ENCODE measurements around the gene AURKA. TPM values are rescaled to one million over a fixed set of nuclear protein-coding genes. Genes with fewer than 3 reads are reported as not detected.
A peak's percentile ranks its signal among the peaks of the same experiment; 100 is the strongest.

Gene AURKA
- total RNA-seq: 8.8 TPM

DNA sequence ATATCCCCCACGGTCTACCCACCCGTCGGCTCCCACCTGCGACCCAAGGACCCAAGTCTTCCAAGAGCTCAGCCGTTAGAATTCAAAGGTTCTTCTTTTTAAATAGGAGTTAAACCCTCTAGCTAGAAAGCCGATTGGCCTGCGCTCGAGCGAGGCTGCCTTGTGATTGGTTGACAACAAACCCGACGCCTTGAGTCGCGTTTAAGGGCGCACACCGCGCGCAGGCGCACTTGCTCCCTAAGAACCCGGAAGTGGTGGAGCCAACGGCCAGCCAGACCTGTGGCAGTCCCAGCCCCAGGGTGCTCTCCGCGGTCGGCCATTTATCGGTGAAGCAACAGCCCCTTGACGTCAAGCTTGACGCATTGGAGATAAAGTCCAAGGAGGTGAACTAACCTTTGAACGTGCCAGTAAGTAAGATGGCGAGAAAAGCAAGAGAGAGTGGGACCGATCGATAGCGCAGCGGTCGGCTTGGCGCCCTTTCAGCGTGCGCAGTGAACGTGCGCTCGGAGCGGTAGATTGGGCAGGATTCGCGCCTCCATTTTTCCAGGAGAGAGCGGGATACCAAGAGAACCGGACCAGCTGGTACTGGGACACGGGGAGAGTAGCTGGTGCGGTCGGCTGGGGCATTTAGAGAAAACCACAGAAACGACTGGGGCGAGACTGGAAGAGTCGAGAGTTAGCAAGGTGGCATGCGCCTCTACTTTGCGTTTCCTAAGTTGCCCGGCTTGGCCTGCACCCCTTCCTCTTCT, at the start of gene AURKA, which contains the start of gene CSTF1:
TSS of gene AURKA (minus strand) at position 84 of the 749 bp plus-strand sequence. CDS start 4,018 bp downstream, outside the sequence.
TSS of gene CSTF1 (plus strand) at position 514 of the 749 bp plus-strand sequence. CDS start 2,908 bp downstream, outside the sequence.
- peak; percentile 100 for DNase-seq

DNA sequence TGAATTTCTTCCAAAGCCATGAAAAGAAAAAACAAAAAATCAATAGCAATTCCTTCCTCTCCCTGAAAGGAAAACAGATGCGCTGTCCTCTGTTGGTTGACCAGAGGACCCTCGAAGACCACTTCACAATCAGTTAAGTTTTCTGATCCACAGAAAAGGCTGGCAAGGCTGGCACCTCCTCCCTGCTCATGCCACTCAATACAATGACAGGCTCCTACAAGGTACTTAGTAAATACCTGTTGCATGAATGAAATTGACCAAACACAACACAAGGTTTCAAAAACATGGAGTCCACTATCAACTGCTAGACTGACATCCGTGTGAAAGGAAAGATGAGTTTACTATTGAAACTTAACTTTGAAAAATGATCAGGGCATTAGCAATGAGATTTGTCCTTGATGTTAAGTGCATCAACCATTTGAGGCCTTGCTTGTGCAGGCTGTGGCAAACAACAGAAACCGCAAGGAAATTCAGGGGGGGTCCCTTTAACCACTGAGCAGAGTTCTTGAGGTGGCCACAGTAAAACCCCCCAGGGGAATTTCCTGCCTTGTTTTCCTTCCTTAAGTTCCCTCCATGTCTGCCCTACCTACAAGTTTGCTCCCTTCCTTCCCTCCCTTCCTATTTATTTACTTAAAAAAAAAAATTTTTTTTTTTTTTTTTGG, 48.5 kb upstream of the AURKA start:
- DNase-seq: no peak

DNA sequence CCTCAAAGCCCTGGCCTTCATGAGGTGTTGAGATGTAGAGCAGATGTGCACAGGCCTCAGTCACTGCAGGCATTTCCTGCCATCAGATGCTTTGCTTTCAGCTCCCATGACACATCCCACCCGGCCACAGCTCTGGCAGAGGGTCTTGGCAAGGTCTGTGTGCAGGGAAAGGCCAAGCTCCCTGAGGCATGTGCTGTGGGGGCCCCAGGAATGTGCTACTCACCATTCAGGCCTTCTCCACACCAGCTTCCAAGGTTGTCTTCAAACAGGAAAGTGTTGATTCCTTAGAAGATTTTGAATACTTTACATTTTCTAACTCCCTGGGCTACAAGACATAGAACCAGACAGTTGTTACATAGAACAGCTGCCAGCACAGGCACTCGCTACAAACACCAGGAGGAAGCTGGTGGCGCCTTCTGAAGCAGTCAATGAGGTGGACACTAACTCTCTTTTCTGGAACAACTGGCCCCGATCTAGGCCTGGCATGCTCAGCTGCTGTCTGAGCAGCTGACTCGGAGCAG, 47.8 kb upstream of the AURKA start:
- DNase-seq: peak; percentile 94

DNA sequence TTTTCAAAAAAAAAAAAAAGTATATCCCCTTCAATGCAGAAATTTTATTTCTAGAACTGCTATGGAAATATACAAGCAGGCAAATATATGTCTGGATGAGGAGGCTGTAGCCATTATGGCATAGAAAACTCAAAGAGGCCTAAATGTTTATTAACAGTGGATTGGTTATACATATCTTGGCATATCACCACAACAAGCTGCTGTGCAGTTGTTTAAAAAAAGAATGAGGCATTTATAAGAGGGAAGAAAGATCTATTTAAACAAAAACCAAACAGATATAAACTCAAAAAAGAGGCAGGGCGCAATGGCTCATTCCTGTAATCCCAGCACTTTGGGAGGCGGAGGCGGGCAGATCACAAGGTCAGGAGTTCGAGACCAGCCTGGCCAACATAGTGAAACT, 46.3 kb upstream of the AURKA start:
- no peak for DNase-seq

DNA sequence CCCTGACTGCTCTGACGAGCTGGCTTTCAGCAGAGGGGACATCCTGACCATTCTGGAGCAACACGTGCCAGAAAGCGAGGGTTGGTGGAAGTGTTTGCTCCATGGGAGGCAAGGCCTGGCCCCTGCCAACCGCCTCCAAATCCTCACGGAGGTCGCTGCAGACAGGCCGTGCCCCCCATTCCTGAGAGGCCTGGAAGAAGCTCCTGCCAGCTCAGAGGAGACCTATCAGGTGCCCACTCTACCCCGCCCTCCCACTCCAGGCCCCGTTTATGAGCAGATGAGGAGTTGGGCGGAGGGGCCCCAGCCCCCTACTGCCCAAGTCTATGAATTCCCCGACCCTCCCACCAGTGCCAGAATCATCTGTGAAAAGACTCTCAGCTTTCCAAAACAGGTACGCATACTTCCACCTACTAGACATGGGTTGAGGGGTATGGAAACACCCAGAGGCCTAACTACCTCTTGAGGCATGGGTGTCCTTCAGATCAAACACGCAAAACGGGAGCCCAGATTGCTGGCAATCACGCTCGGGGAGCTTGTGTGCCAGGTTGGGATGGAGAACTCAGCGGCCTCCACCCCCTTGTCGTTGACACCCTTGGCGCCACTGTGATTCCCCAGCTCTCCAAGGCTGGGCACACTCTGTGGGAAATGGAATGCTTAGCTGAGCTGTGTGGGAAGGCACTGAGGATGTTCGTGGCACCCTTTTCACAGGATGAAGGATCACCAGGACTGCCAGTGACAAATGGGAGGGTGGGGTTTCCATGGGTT, 45.4 kb upstream of the AURKA start:
- DNase-seq: no peak

DNA sequence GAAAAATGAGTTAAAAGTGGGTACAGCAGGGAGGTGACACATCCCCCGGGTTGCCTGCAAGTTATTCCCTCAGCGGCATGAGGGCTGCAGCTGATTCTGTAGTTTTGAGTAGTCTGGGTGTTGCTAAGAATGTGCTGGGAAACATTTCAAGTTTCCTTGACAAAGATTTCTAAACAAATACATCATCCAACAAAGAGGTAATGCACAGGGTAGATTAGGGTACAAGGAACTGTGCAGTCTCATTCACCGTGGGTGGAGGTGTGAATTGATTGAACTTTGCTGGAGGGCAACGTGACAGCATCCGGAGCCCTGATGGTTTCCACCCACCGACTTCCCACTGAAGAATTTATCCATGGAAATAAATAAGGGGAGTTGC, 41.9 kb upstream of the AURKA start:
- DNase-seq: peak; percentile 60

DNA sequence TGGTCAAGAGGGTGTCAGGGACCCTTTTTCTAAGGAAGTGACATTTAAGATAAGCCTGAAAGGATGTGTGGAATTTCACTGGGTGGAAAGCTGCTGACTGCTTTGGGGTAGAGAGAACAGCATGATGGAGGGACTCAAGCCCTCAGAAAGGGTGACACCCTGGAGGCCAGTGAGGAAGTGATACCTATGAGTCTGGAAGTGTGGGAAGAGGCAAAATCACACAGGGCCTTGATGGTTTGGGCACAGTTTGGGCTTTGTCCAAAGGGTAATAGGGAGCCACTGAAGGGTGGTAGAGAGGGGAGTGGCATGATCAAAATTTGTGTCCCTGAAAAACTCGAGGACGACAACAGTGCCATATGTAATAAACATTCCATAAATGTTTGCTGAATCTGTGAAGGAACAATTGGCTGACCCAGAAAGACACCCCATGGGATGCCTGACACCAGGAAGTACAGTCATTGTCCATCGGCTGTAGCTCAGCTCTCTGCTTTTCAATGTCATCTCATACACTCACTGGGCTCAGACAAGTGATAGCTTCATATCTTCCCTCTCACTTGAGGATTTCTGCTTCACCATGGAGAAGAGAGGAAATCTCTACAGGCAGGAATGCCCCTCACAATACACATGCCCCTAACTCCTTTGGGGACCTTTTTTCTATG, 41.3 kb upstream of the AURKA start:
- DNase-seq: no peak

DNA sequence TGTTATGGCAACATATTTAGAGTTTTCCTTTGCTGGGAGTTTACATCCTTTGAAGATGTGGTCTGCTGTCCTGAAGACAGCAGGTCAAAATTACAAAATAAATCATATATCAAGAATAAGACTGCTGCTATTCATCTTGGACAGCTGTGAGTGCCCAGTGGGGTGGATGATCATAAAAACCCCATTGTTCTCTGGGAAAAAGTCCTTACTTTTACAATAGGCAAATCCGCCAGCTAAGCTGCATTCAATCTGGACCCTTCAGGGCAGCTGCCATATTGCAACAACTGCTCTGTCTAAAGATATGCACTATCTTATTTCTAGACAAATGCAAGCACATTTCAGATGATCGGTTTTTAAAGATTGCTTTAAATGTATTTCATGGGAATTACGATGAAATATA, 39.5 kb upstream of the AURKA start:
- DNase-seq: peak; percentile 67

DNA sequence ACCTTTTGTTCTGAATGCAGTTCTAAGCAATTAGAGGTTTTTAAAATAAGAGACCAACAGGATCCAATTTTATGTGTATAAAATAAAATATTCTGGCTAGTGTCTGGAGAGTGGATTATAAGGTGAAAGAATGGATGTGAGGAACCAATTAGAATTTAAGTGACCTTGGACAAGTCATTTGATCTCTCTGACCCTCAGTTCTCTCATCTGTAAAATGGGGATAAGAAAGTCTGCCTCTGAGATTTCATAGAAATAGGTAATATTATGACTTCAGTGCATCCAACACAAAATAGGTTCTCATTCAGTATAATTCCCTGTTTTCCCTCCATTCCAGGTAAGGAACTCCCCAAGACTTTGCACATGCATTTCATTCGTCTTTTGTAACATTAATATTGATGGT, 38.9 kb upstream of the AURKA start:
- DNase-seq: no peak

DNA sequence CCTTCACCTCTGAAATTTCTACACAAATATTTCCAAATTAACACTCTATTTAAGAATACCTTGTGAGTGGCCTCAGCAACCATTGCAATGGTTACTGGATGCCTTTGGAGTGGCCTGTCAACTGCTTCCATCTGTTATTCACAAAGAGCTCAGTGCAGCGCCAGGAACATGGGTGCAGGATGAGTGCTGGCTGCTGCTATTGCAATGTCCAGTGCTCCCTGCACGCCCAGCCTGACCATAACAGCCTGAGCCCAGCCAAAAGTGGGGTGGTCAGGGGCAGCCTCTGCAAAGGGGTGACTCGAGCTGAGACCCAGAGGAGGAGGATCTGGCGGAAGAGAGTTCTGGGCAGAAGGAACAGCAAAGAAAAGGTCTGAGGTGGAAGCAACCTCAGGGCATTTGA, 38.4 kb upstream of the AURKA start:
- DNase-seq: no peak

DNA sequence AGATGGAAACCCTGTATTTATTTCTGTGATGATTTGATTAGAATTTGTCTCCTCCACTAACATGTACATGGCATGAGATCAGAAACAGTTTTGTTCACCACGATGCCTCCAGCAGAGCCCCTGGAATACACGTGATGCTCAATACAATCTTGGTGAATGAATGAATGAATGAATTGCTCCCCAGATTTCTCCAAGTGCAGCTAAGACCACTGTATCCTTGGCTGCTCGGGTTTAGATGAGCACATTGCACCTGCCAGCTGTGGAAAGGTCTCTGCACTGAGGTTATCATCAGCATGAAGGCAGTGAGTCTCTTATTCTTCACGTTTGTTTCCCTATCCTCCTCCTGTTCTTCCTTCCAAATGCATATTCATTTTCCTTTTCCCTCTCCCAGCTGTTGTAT, 37.9 kb upstream of the AURKA start:
- no peak for DNase-seq

DNA sequence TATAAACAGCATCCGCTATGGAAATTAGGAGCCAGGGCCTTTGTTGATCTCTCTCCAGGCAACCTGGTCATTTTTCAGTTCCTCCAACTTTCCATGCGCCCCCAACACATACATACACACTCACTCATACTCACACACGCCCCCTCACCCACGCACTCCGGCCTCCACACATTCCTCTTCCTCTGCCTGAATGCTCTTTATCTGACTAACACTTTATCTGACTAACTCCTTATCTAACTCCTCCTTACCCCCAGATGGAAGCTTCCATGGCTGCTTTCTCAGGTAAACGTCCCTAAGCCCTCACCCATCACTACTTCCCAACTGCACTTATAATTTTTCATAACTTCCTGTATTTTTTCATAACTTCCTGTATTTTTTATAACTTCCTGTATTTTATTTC, 37.5 kb upstream of the AURKA start:
- no peak for DNase-seq

DNA sequence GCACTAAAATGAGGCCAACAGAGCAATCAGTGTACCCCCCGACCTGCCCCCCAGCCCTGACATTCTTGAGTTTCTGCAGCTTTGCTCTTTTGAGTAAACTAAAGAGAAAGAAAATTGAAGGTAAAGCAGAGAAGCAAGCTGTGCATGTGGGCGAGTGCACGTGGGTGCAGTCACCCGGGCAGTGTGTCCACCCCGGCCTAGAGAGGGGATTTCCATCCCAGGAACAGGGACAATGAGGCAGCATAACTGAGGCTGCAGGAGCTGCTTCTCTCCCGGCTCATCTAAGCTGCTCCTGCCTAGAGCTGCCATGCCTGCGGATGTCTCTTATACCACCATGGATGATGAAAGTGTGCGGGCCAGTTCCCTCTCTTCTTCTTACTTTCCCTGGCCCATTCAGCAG, 36.9 kb upstream of the AURKA start:
- no peak for DNase-seq

DNA sequence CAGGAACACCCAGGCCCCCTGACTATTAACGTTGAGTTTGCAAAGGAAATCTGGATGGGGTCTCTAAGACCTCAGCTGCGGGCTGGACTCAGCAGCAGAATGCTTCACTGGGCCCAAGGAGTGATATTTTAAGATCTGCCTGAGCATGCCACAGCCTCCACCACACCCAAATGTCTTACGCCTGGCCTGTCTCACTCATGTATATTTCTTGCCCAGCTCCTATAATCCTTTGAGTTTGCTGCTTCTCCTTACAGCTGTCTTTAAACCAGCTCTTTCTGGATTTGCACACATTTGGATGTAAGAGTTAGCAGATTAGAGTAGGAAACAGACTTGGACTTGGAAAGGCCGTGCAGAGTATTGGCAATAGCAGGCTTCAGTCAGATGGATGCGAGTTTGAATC, 36.4 kb upstream of the AURKA start:
- no peak for DNase-seq

DNA sequence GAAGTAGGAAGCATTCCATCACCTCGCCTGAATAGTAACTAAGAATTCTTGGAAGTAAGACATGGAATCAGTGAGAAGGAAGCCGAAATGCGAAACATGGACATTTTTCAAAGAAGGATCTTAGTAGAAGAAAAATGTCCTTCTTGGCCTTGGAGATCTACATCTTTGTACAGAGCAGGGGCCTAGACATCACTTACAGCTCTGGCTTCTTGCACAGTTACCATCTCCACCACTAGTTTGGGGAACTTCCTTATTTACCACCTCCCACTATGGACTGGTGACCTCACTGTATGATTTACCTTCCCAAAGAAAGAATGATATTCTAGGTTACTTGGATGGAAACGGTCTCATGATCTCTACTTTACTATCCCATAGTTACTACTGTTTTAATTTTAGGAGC, 35.8 kb upstream of the AURKA start:
- no peak for DNase-seq

DNA sequence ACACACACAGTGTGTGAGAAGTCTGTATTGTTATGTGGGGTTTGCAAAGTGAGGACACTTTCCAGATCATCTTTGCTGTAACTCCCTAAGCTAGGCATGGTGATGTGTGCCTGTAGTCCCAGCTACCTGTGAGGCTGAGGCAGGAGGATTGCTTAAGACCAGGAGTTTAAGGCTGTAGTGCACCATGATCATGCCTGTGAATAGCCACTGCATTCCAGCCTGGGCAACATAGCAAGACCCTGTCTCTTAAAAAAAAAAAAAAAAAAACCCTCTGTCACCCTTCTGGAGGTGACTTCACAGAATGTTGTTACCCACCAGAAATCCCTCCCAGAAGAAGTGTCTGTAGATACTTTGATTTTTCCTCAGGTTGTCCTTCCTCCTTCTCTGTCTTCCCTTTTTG, 34.9 kb upstream of the AURKA start:
- DNase-seq: no peak

DNA sequence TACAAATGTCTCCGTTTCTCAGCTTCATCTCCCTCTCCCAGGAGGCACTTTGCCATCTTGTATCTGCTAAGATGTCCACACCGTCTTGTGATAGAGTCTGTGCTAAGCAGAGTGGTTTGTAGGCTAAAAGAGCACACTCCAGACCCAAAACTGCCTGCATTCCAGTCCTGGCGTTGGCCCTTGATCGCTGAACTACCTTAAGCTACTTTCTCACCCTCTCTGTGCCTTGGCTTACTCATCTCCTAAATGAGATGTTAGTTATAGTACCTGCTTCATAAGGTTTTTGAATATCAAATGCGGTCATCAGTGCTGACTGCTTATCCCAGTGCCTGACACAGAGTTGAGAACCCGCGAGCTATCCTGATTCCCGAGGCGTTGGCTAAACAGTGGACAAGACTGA, 34.0 kb upstream of the AURKA start:
- DNase-seq: no peak

DNA sequence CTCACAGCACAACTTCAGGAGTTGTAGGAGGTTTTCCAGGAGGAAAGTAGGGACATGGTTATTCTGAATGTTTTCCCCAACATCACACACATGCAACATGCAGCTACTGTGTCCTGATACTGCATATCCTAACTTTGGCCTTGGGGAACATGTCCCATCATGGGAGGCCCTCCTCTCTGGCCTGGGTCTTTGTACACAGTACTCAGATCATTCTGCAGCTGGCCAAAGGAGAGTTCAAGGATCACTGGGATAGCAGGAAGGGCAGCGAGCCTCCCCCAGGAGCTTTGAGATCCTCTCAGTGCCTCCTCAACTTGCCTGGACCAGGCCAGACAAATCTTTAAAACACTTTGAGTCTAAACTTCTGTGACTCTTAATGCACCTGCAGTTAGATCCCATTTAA, 32.9 kb upstream of the AURKA start:
- DNase-seq: no peak

DNA sequence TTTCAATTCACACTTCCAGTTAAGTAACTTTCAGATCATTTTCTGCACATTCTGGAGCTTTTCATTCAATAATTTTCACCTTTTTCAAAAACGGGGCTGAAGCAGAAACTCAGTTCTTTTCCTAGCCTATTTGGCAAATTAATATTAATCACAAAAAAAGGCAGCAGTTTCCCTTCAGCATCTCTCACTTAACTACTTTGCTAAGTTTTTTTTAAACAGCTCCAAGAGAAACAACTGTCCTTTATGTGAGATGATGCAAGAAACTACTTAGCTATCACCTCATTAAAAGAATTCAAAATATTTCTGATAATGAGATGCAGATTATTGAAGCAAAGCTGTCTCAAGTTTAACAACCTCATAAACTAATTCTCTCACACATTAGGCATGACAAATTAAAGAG, 31.9 kb upstream of the AURKA start:
- DNase-seq: no peak

DNA sequence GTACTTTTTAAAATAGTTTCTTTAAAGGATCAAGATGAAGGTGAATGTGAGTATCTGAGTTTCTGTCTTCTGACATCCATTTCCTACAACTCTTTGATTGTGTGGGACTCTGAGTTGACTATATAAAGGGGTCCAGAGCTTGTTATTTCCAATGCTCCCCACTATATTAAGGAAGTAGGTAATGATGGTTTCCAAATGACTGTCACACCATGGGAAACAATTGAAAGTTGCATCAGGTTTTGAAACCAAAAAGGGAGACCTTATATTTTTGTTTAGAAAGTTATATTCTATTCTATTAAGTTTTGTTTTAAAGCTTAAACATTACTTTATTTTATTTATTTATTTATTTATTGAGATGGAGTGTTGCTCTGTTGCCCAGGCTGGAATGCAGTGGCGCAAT, 31.2 kb upstream of the AURKA start:
- no peak for DNase-seq

DNA sequence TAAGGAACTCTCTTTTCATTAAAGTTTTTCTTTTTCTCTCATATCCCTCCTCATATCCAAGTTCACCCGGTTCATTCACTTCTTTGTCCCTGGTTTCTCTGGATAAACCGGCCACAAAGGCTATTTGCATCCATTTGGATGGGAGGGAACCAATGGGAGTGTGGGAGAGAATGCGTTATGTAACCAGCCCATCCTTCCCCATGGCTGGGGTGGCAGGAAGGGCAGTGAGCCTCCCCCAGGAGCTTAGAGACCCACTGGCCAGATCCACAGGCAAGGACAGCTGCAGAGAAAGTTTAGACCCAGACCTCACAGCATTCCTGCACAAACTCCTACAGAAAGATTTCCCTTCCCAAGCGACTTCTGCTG, 30.8 kb upstream of the AURKA start:
- DNase-seq: peak; percentile 43

DNA sequence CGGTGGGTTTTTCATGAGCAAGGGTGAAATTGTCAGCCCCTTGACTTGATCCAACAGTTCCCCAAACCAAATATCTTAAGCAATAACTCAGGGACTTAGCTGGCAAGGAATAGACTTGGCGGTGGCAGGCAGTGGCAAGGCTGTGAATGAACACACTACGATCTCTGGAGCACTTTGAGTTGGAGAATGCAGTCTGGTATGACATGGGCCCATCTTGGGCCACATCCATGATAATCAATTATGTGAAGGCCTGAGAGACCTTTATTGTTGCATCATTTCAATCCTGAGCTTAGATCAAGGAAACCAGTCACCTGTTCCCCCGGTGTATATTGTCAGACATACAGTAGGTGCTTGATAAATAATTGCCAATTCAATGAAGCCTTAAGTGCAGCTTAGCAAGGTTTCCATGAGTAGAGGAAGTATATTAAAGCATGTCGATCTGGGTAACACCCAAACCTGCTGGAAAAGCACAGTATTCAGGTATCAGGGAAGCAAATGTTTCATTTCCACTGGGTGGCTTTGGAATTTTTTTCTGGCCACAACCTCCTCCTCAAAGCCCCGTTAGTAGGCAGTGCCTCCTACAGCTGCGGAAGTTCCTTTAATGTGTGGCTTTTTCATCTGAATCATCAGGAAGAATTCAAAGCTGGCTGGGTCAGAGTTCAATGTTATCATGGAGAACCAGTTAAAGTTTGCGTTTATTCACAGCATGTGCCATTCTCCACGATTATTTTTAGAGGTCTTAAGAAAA, 30.2 kb upstream of the AURKA start:
- DNase-seq: no peak

Measured in tongue (tissue), 2 donors.